Stimulated activated CD8-positive, alpha-beta memory T cell treated with anti-CD3 and anti-CD28 coated beads, Interleukin-12 subunit alpha, Interleukin-12 subunit beta, amount 100 ng/mL, for 4 hours (primary cell): Measurements from ENCODE around the gene CALML4.
"Not testable (repeated sequence)": the region's sequence is repeated elsewhere in the genome, so short reads cannot be mapped to it uniquely, and the experiment has no call there.

Experiments
- DNase-seq: peaks from one replicate; pipeline ENCODE4 v3.0.0-alpha.2; 2020; ENCODE audit warnings: low read depth

Gene CALML4, protein sequence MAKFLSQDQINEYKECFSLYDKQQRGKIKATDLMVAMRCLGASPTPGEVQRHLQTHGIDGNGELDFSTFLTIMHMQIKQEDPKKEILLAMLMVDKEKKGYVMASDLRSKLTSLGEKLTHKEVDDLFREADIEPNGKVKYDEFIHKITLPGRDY

DNA sequence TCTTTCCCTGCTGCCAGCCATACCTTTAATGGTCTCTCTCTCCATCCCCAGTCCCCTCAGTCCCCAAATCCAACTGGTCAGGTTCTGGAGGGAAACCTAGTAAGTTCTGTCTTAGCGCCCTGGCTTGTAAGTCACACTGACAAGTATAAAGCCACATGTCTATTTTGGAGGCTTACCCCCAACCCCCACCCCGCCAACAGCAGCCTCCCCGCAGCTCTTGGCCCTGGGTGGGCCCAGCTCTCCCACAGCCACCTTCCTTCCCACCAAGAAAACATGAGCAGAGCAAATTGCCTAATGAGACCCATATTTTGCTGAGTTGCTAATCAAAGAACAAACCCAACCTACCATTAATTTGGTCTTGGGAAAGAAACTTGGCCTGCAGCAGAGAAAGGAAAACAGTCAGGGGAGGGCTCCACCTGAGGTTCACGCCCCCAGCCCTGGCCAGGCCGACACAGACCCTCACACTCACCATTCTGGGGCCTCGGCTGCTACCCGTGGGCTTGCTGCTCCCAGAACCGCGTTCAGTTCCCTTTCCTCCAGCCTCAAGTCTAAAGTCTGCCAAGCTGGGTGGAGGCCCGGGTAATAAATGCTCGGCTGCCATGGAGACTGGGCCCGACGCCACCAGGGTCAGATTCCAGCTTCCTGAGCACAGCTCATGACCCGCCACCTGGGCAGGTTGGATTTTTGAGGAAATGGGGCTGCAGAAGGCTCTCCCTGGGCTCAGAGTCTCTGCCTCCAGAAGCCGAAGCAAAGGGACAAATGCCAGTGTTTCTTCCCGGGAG lies at the start of gene CALML4:
Gene CALML4 (minus strand): TSS at position 557 of the 782 bp plus-strand sequence. CDS start 85 bp downstream, at position 472.
- DNase-seq = no peak

DNA sequence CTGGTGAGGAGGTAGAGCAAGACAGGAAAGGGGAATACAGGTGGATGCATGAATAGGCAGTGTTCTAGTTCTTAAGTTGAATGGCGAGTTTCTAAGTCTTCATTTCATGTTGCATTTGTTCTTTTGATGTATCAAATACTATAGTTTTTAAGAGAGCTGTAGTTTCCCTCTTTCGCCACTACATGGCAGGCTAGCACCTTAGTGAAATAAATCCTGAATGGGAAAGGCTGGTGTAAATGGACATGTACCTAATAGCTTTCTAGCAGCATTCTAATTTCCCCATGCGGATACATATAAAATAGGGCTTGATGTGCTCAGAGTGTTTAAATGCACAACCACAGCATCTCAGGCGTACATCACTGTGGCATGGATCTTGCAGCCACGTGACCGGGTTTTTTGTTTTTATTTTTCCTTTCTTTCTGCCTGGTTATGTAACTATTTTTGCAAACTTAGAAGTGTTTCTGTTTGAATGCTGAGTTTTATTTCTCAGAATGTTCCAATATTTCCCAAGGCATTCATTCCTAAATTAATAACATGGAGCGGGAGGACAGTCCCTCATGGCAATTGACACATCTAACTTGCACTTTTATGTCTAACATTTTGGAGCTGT lies 47.9 kb upstream of the CALML4 start:
- DNase-seq = no peak

DNA sequence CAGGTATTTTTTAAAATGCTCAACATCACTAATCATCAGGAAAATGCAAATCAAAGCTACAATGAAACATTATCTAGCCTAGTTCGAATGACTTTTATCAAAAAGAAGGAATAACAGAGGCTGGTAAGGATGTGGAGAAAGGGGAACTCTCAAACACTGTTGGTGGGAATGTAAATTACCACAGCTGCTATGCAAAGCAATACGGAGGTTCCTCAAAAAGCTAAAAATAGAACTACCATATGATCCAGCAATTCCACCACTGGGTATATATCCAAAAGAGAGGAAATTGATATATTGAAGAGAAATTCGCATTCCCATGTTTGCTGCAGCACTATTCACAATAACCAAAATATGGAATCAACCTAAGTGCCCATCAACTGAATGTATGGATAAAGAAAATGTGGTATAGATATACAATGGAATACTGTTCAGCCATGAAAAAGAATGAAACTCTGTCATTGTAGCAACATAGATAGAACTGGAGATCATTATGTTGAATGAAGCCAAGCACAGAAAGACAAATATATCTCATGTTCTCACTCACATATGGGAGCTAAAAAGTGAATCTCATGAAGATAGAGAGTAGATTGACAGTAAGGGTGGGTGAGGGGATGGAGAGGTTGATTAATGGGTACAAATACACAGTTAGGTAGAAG lies 44.1 kb upstream of the CALML4 start:
- DNase-seq = no peak

DNA sequence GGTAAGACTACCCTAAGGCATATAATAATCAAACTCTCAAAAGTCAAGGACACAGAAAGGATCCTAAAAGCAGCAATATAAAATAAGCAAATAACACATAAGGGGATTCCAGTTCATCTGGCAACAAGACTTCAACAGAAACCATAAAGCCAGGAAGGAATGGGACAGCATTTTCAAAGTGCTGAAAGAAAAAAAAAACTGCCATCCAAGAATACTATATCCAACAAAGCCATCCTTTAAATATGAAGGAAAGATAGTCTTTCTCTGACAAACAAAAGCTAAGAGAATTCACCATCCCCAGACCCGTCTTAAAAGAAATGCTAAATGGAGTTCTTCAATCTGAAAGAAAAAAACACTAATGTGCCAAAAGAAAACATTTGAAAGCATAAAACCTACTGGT lies 39.1 kb upstream of the CALML4 start:
- no peak for DNase-seq

DNA sequence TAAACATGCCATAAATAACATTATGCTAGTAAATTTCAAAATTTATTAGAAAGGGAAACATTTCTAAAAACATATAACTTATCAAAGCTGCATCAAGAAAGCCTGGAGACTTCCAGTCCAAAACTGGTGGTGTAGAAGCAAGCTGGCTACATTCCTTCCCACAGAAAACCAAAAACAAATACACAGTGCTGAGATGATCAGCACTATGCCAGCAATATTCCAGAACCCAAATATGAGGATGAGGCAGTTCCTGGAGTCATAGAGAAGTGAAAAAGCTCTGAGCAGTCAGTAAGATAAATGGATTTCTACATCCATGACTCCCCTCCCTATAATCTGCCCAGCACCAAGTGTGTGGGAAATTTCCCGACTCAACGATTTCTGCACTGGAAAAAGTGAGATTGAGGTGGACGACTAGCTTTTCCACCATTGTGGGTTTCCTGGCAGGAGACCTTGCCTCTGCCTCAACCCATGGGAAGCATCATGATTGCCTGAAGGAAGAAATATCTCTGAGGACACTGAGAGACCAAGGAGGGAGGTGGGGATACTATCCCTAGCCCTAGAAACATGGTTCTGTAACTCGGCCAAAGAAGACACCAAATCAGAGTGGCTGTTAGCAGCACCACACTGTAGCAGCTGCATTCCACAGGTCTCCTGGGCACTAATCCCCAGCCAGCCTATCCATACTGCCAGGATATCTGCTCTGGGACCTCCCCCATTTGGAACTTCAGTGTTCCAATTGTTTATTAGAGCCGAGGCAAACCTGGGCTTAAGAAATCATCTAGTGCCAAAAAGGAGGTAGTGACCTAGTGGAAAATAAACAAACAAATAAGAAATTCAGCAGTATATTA lies 36.2 kb upstream of the CALML4 start:
- no peak for DNase-seq

DNA sequence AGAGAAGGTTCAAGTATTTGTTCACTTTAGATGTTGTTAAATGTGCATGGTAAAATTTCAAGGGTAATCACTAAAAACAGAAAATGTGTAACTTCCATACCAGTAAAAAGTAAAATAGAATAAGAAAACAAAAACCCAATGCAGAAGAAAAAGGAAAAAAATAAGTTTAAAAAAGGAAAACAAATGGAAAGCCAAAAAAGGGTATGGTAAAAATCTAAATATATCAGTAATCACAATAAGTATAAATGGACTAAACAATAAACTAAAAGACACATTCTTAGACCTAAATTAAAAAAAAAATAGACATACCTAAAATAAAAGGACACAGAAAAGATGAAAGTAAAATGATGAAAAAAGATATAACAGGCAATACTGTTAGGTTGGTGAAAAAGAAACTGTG lies 33.9 kb upstream of the CALML4 start:
- DNase-seq = no peak

DNA sequence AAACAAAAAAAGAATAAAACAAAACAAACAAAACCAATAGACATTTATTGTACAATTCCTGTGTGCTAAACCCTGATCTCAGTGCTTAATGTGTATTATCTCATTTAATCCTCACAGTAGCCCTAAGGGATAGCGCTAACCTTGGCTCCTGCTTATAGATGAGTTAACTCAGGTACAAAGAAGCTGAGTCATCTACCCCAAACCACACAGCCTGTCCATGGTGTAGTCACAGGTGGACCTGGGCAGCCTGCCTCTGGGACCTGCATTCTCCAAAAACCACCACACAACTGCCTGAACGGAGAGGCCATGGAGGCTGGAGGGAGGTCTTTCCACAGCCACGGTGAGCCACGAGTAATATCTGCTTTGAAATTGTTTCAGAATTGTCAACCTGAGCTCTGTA lies 29.9 kb upstream of the CALML4 start:
- no peak for DNase-seq

DNA sequence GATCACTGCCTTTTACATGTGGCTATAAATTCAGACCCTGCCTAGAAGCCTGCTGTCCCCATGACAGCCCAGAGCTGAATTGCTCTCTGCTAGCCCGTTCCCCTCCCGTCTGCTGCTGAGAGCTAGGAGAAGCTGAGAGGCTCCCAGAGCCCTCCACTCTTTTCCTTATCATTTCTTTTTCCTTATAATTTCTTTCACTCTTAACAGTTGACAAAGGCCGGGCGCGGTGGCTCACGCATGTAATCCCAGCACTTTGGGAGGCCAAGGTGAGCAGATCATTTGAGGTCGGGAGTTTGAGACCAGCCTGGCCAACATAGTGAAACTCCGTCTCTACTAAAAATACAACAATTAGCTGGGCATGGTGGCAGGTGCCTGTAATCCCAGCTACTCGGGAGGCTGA lies 29.4 kb upstream of the CALML4 start:
- not testable (repeated sequence) for DNase-seq

DNA sequence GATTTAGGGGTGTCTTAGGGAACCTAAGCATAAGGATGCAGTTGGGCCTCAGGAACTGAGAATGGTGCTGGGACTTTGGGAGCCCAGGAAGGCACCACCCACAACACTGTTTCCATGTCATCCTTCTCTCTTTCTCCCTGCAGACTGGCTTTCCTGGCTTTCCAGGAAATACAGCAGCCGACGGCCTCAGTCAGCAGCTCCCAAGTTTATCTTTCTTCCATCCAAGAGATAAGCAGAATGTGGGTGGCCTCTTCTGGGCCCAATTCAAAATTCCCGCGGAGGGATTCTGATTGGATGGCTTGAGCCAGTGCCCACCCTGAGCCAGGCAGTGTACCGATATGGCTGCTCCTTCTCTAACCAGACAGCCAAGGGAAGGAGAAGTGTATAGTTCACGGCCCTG lies 28.9 kb upstream of the CALML4 start:
- DNase-seq = no peak

DNA sequence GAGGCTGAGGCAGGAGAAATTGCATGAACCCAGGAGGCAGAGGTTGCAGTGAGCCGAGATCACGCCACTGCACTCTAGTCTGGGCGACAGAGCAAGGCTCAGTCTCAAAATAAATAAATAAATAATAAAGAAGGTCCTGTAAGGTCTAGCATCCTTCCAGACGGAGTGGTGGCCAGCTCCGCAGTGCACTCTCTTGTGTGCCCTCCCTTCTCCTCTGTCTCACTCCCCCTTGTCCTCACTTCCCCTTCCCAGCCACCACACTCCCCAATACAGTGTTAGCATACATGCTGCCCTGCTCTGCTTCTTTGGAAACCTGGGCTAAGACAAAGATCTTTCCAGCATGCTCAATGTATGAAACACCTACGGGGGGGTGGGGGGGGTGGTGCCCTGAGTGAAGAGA lies 27.8 kb upstream of the CALML4 start:
- DNase-seq = no peak

DNA sequence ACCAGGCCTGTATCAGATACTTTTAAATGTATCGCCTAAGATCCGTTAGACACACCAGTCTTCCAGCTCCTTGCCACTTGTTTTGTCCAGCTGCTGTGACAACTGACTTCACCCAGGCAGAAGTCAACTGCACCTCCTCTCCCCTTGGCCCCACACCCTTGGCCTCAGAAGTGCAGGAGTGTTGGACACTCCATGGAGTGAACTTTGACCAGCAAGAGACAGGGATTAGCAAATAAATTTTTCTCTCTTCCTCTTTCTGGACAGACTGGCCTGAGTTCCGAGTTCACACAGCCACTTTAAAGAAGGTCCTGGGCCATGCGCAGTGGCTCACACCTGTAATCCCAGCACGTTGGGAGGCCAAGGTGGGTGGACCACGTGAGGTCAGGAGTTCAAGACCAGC lies 27.3 kb upstream of the CALML4 start:
- no peak for DNase-seq

DNA sequence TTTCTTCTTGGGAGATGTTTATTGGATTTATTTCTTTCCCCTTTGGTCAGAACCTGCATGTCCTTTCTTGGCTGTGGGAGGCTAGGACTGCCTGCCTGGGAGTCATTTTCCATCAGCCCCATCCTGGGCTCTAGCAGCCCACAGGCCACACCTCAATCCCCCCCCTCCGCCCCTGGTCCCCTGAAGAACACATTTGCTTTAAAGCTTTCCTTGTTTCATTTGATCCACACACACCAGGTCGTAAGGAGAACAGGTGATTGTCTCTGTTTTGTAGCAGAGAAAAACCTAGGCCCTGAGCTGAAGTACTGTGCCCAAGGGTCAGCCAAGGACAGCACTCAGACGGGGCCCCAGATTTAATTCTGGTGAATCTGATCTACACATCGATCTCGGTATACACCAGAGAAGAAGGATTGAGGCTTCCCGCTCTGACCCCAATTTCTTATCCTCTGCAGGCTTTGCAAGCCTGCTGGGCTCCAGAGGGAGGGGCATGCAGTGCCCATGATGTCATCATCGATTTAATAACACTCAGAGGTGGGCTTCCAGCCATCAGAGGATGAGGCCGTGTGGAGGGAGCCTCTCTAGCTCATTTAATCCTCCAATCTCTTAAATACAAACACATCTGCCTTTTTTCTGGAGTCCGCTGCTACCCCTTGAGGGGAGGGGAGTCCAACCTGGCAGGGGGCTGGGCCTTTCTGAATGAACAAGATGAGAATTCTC lies 26.1 kb upstream of the CALML4 start:
- DNase-seq = no peak

DNA sequence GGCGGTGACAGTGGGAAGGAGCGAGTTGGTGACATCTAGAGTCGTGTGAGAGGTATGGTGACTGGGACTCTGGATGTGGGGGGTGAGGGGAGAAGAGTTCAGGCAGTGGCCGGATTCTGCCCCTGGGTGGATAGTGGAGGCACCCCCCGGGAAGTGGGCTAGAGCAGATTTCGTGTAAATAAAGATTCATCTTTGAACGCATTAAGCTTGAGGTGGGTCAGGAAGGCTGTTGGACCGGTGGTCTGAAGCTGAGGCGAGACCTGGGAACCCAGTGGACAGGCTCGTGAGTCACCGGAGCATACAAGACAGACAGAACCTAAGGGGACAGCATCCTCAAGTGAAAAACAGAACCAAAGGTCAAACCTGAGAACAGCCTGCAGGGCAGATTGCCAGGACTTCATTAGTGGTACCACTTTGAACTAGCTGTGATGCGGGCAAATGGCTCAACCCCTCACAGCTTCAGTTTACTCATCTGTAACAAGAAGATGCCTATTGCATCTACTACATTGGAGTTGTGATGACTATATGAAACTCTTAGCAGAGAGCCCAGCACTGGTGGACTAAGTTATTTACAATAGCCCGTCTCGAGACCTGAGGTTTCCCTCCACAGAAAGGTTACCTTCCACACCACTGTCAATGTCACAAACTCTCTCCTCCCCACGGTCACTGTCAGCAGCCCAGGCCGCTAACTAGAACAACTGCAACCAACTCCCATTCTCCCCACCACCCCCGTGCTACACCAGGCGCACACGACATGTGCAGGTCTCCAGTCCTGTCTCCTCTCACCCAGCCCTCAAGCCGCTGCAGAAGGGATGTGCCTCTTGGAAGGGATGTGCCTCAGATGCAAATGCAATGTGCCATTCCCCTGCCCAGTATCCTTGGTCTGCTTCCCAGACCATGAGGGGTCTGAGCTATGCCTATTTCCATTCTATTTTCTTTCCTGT lies 25.3 kb upstream of the CALML4 start:
- DNase-seq = no peak

DNA sequence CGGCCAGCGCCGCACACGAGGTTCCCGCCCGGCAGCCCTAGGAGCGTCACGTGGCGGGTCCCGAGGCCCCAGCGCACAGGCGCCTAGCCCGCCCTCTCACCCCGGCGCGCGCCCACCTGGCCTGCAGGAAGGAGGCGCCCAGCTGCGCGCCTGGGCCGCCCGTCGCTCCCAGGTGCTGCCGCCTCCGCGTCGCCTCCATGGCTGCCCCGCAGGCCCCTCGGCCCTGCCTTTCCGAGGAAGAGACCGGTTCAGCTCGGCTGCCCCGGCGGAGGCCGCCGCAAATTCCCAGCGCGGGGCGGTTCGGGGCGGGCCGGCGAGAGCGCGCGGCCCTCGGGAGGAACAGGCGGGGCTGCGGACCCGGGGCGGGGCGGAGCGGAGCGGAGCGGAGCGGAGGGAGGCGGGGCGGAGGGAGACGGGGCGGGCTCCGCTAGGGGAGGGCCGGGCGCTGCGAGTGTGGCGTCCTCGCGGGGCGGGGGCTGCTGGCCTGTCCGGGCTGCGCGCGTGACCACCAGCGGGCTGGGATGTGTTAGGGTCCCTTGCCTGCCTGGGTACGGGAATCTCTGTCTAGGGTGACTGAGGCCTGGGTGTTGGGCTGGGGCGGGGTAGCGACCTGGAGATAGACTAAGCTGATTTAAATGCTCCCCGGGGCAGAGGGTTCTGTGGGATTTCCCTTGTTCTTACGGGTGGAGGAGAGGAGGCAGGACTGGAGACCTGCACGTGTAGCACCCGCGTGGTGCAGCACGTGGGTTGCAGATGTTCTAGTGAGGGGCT lies 24.4 kb upstream of the CALML4 start, which contains the start of gene CLN6:
Gene CLN6 (minus strand): TSS at position 343 of the 771 bp plus-strand sequence. CDS start 144 bp downstream, at position 199.
- DNase-seq = peak; percentile 83

DNA sequence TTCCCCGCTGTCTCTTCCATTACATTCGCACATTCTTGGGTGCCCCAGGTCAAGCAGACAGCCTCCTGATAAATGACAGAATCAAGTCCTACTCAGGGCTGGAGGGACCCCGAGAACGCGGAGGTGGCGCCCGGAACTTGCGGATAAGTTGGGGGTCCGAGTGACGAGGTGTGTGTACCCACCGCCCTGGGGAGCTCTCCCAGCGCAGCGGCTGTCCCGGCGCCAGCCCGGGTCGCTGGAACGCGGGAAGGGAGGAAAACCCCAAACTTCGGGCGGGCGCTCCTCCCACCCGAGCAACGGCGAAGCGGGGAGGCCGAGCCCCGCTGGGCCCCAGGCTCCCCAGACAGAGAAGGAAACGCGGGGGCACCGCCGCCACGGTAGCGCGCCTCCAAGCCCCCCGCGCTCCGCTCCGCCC lies 23.8 kb upstream of the CALML4 start:
- no peak for DNase-seq

DNA sequence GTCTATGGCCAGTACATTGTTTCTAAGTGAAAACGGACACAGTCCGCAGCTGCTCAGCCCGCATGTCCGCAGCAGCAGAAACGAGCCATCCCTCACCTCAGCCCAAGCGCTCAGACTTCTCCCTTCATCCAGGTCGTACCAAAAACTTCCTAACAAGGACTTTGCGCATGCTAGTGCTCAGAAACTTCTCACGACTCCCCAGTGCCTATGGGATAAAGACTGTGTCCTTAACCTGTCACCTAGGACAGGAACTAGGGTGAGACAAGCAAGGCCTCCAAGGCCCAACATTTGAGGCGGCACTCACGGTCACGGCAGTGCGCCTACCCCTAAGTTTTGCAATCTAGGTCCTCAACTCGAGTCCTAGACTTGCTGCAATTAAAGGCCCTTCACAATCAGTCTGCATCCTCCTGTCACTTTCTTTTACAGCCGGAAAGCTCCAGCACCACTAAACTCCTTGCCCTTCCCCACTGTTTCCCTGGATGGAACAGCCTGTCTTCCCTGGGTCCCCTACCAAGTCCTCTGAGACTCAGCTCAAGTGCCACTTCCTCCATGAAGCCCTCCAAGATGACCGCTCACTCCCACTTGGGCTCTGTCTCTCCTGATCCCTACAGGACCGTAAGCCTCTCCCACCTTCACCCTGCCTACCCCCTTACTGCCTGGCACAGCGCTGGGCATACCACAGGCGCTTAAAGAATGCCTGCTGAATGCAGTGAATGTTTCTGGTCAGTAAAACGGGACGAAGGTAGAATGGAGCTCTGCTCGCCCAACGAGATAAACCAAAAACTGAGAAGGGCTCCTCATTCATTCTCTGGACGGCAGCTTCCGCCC lies 23.2 kb upstream of the CALML4 start:
- no peak for DNase-seq

DNA sequence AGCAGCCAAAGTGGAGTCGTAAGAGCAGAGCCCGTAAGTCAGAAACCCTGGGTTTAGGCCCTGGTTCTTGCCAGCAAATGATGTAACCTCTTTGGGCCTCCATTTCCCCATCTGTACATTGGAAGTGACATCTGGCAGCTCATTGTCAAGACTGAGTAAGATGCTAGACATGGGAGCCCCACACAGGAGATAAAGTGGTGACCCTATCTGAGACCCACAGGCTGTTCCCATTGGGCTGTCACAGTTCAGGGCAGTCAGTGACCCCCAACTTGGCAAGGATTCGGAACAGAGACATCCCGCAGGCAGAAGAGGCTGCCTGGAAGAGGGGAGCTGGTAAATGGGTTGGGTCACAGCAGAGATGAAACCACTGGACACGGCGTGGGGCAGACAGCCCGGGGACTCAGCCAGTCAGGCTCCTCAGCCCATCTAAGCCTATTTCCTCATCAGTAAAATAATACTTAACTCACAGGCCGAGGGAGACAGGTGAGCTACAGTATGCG lies 22.6 kb upstream of the CALML4 start:
- DNase-seq = no peak

DNA sequence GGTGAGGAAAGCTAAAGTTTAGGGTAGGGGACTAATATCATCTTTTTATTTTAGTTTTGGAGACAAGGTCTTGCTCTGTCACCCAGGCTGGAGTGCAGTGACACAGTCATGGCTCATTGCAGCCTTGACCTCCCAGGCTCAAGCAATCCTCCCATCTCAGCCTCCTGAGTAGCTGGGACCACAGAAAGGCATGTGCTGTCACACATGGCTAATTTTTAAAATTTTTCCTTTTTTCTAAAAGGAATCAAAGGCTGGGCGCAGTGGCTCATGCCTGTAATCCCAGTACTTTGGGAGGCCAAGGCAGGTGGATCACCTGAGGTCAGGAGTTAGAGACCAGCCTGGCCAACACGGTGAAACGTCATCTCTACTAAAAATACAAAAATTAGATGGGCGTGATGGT lies 20.3 kb upstream of the CALML4 start:
- not testable (repeated sequence) for DNase-seq
